ENCODE measurements around the gene ZDHHC21.
"Not testable (repeated sequence)": the region's sequence is repeated elsewhere in the genome, so short reads cannot be mapped to it uniquely, and the experiment has no call there.

Gene ZDHHC21

DNA sequence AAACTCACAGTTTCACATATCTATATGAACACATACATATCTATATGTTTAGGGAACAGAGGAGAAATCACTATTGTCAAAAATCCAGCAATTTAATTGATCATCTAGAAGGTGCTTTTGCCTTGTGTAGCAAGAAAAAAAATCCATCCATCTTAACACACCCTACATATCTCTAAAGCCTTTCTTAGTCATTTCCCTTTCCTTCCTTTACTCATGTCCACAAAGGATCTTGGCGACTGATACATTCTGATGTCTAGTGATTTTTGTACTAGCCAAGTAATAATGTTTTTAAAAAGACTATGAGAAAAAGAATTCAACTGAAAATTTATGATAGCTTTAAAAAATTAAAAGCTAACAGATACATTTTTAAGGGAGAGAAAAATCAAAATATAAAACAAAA is 22.5 kb downstream of the ZDHHC21 start:
- Mint-ChIP-seq H3K4me3 (no peak overlapping the region), H3K4me1 (ENCODE audit: low read depth in 2 of 2) (peaks cover 5% of the 10 kb centered on the region in 2 donors), H3K9me3 (no peaks in the 10 kb centered on the region), H3K27ac (no peak overlapping the region), H3K27me3 (no peaks in the 10 kb centered on the region), H3K36me3 (ENCODE audit: insufficient read depth) (peaks cover 6% of the 10 kb centered on the region)
- ATAC-seq (replicated peaks) (no peak), DNase-seq (no peak)

- not testable (repeated sequence) for ATAC-seq (replicated peaks); H3K27me3 Mint-ChIP-seq; H3K4me1 Mint-ChIP-seq (ENCODE audit: low read depth in 2 of 2); H3K9me3 Mint-ChIP-seq; H3K36me3 Mint-ChIP-seq (ENCODE audit: insufficient read depth); H3K4me3 Mint-ChIP-seq; DNase-seq; H3K27ac Mint-ChIP-seq
Measured at GRCh38 chr9:14664022-14664421, 29.2 kb downstream of the ZDHHC21 start.

- Mint-ChIP-seq H3K36me3 (ENCODE audit: insufficient read depth) (peaks cover 20% of the 10 kb centered on the region), H3K4me3 (no peak overlapping the region), H3K4me1 (ENCODE audit: low read depth in 2 of 2) (peaks cover 0 to 3% of the 10 kb centered on the region in 2 donors), H3K9me3 (no peaks in the 10 kb centered on the region), H3K27me3 (no peaks in the 10 kb centered on the region), H3K27ac (no peak overlapping the region)
- ATAC-seq (replicated peaks) (no peak), DNase-seq (no peak)
Measured at GRCh38 chr9:14662060-14662453, 31.2 kb downstream of the ZDHHC21 start.

- no peak for ATAC-seq (replicated peaks)
- DNase-seq, result no peak
- Mint-ChIP-seq H3K4me1 (ENCODE audit: low read depth in 2 of 2) (peaks cover 0 to 3% of the 10 kb centered on the region in 2 donors), H3K4me3 (no peak overlapping the region), H3K36me3 (ENCODE audit: insufficient read depth) (peaks cover 20% of the 10 kb centered on the region), H3K9me3 (no peaks in the 10 kb centered on the region), H3K27ac (no peak overlapping the region), H3K27me3 (no peaks in the 10 kb centered on the region)
Measured at GRCh38 chr9:14661421-14662059, 31.7 kb downstream of the ZDHHC21 start.

DNA sequence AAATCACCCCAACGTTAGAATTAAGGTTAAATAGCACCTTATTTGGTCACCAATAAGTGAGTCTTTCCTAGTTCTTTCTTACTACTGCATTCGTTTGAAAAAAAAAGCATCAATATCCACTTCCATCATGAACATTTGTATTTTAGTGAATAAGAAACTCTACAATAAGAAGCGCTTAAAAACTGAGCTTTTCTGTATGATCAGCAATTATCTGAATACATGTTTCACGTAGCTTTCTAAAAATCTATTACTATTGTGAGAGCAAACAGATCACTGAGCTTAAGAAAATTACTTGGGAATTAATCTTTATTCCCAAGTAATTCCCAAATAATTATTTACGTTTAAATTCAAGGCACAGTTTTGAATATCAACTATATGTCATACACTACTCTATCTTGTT is 32.5 kb downstream of the ZDHHC21 start:
- H3K36me3 Mint-ChIP-seq (ENCODE audit: insufficient read depth), result peaks cover 20% of the 10 kb centered on the region
- H3K9me3 Mint-ChIP-seq, result no peaks in the 10 kb centered on the region
- H3K4me3 Mint-ChIP-seq, result no peak overlapping the region
- no peak for ATAC-seq (replicated peaks)
- H3K27ac Mint-ChIP-seq, result no peak overlapping the region
- peaks cover 0 to 3% of the 10 kb centered on the region in 2 donors for H3K4me1 Mint-ChIP-seq (ENCODE audit: low read depth in 2 of 2)
- no peak for DNase-seq
- H3K27me3 Mint-ChIP-seq, result no peaks in the 10 kb centered on the region

- Mint-ChIP-seq H3K36me3 (ENCODE audit: insufficient read depth) (peaks cover 12% of the 10 kb centered on the region), H3K4me1 (ENCODE audit: low read depth in 2 of 2) (no peaks in the 10 kb centered on the region)
Measured at GRCh38 chr9:14654932-14655331, 38.3 kb downstream of the ZDHHC21 start.

GRCh38 chr9:14653511-14653910 is 39.7 kb downstream of the ZDHHC21 start:
- peaks cover 6% of the 10 kb centered on the region for H3K36me3 Mint-ChIP-seq (ENCODE audit: insufficient read depth)

More at GRCh38 chr9:14654932-14655331, 38.3 kb downstream of the ZDHHC21 start:
- Mint-ChIP-seq H3K9me3 (peaks cover 0 to 8% of the 10 kb centered on the region in 2 donors), H3K27me3 (no peaks in the 10 kb centered on the region), H3K27ac (no peak overlapping the region), H3K4me3 (no peak overlapping the region)
- no peak for DNase-seq
- ATAC-seq (replicated peaks), result no peak

DNA sequence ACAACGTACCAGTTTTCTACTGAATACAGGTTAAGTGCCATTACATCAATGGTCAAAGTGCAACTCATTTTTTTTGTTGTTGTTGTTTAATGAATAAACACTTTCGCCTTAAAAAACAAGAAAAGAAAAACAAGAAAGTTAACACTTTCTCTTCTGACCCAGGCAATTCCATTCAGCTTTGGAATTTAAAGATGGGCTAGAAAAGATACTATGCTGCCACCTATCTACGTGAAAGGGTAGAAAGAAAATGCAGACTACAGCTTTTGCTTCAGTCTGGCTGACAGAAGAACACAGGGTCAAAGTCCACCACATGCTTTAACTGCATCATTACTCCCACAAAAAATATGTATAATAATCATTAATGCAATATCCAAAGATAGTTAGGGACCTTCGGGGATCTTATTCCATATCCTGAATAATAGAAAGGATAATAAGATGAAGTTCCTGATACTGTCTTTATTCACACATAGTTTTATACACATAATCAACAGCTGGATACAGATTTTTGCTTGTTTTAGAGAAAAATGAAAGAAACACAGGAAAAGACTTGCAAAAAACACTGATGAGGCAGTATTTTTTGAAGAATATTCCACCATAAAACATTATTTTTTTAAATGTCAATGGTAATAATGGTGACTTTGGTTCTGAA is 40.4 kb downstream of the ZDHHC21 start:
- no peak for DNase-seq
- H3K4me3 Mint-ChIP-seq, result no peak overlapping the region
- no peaks in the 10 kb centered on the region for H3K27me3 Mint-ChIP-seq
- H3K9me3 Mint-ChIP-seq, result peaks cover 0 to 8% of the 10 kb centered on the region in 2 donors
- no peak overlapping the region for H3K27ac Mint-ChIP-seq
- H3K36me3 Mint-ChIP-seq (ENCODE audit: insufficient read depth), result peaks cover 4% of the 10 kb centered on the region
- no peaks in the 10 kb centered on the region for H3K4me1 Mint-ChIP-seq (ENCODE audit: low read depth in 2 of 2)
- ATAC-seq (replicated peaks), result no peak

More at GRCh38 chr9:14653511-14653910, 39.7 kb downstream of the ZDHHC21 start:
- Mint-ChIP-seq H3K27ac (no peak overlapping the region), H3K4me3 (no peak overlapping the region), H3K27me3 (no peaks in the 10 kb centered on the region), H3K9me3 (peaks cover 0 to 8% of the 10 kb centered on the region in 2 donors), H3K4me1 (ENCODE audit: low read depth in 2 of 2) (no peaks in the 10 kb centered on the region)
- no peak for DNase-seq
- no peak for ATAC-seq (replicated peaks)

- DNase-seq (no peak), ATAC-seq (replicated peaks) (no peak)
- H3K9me3 Mint-ChIP-seq, result peaks cover 0 to 8% of the 10 kb centered on the region in 2 donors
- peaks cover 0 to 2% of the 10 kb centered on the region in 2 donors for H3K4me1 Mint-ChIP-seq (ENCODE audit: low read depth in 2 of 2)
- H3K4me3 Mint-ChIP-seq, result no peak overlapping the region
- no peak overlapping the region for H3K27ac Mint-ChIP-seq
- H3K36me3 Mint-ChIP-seq (ENCODE audit: insufficient read depth), result no peaks in the 10 kb centered on the region
- H3K27me3 Mint-ChIP-seq, result no peaks in the 10 kb centered on the region
Measured at GRCh38 chr9:14650596-14650995, 42.6 kb downstream of the ZDHHC21 start.

DNA sequence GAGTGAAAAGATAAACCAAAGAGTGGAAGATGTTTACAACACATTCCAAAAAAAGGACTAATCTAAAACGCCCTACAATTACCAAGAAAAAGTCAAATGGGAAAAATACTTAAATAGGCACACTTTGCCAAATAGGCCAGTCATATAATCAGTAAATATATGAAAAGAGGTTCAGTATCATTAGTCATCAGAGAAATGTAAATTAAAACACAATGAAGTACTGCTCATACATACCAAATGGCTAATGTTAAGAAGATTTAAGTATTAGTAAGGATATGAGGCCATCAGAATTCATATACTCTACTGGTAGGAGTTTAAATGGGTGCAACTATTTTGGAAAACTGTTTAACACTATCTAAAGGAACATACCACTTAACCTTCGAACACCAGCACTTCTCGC is 47.6 kb downstream of the ZDHHC21 start:
- ATAC-seq (replicated peaks), result no peak

GRCh38 chr9:14640967-14641366 is 52.3 kb downstream of the ZDHHC21 start:
- H3K27me3 Mint-ChIP-seq, result no peaks in the 10 kb centered on the region
- no peak overlapping the region for H3K27ac Mint-ChIP-seq
- peaks cover 3% of the 10 kb centered on the region for H3K36me3 Mint-ChIP-seq (ENCODE audit: insufficient read depth)
- H3K4me3 Mint-ChIP-seq, result no peak overlapping the region
- peaks cover 3 to 4% of the 10 kb centered on the region in 2 donors for H3K4me1 Mint-ChIP-seq (ENCODE audit: low read depth in 2 of 2)
- DNase-seq (no peak), ATAC-seq (replicated peaks) (no peak)
- no peaks in the 10 kb centered on the region for H3K9me3 Mint-ChIP-seq

More for the DNA sequence above, 47.6 kb downstream of the ZDHHC21 start:
- Mint-ChIP-seq H3K27ac (no peak overlapping the region), H3K4me3 (no peak overlapping the region), H3K9me3 (no peaks in the 10 kb centered on the region), H3K27me3 (no peaks in the 10 kb centered on the region), H3K36me3 (ENCODE audit: insufficient read depth) (peaks cover 3% of the 10 kb centered on the region), H3K4me1 (ENCODE audit: low read depth in 2 of 2) (peaks cover 2 to 4% of the 10 kb centered on the region in 2 donors)
- DNase-seq, result no peak

DNA sequence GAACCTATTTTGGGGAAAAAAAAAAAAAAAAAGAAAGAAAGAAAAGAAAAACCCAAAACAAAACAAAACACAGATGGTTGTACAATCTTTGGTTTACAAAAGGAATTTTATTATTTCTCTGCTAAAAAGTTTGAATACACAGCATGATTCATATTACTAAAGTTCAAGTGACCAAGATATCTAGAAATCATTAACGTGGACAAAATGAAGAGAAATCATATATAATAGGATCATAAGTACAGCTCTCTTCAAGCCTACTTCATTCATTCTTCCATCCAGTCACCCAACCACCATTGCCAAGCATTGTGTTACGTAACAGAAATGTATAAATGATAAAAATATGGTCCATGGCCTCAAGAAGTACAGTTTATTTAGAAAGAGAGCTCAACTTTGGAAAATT is 52.9 kb downstream of the ZDHHC21 start:
- Mint-ChIP-seq H3K4me1 (ENCODE audit: low read depth in 2 of 2) (peaks cover 3 to 4% of the 10 kb centered on the region in 2 donors), H3K36me3 (ENCODE audit: insufficient read depth) (peaks cover 3% of the 10 kb centered on the region), H3K27ac (no peak overlapping the region), H3K27me3 (no peaks in the 10 kb centered on the region), H3K4me3 (no peak overlapping the region), H3K9me3 (no peaks in the 10 kb centered on the region)
- DNase-seq (no peak), ATAC-seq (replicated peaks) (no peak)

DNA sequence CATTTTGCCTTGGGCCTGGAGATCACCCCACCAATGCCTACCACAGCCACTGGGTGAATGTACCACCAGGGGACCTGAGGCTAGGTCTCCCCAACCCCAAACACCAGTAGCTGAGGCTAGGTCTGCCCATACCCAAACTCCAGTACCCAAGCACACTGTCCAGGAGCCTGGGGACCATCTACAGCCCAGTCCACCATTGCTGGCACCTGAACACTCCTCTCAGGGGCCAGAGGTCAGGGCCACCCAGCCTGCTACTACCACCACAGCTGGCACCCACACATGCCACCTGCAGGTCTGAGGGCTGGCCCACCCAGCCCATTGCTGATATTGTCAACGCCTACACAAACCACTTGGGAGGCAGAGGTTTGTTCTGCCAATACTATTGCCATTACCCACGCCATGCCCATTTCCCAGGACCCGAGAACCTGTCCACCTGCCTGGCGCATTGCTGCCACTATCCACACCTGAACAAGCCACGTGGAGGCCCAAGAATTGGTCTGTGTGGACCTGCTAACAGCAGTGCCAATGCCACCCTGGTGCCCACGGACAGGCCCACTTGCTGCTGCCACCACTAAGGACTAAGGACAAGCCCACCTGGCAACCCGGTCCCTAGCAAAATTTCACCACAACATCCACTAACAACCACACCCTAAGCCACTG is 59.2 kb downstream of the ZDHHC21 start:
- H3K4me1 Mint-ChIP-seq (ENCODE audit: low read depth in 2 of 2), result peaks cover 0 to 9% of the 10 kb centered on the region in 2 donors
- H3K27me3 Mint-ChIP-seq, result no peaks in the 10 kb centered on the region
- peaks cover 7% of the 10 kb centered on the region for H3K36me3 Mint-ChIP-seq (ENCODE audit: insufficient read depth)
- no peak overlapping the region for H3K27ac Mint-ChIP-seq
- no peak overlapping the region for H3K4me3 Mint-ChIP-seq
- peaks cover 0 to 1% of the 10 kb centered on the region in 2 donors for H3K9me3 Mint-ChIP-seq
- ATAC-seq (replicated peaks), result no peak
- no peak for DNase-seq

- H3K4me3 Mint-ChIP-seq, result no peak overlapping the region
- peaks cover 7% of the 10 kb centered on the region for H3K36me3 Mint-ChIP-seq (ENCODE audit: insufficient read depth)
- no peaks in the 10 kb centered on the region for H3K27me3 Mint-ChIP-seq
- ATAC-seq (replicated peaks) (no peak), DNase-seq (no peak)
- H3K4me1 Mint-ChIP-seq (ENCODE audit: low read depth in 2 of 2), result peaks cover 0 to 8% of the 10 kb centered on the region in 2 donors
- no peak overlapping the region for H3K27ac Mint-ChIP-seq
- peaks cover 0 to 1% of the 10 kb centered on the region in 2 donors for H3K9me3 Mint-ChIP-seq
Measured at GRCh38 chr9:14633148-14633547, 60.1 kb downstream of the ZDHHC21 start.

Data from effector memory CD8-positive, alpha-beta T cell (primary cell).